ENCODE data around the gene HMCN2.

DNA sequence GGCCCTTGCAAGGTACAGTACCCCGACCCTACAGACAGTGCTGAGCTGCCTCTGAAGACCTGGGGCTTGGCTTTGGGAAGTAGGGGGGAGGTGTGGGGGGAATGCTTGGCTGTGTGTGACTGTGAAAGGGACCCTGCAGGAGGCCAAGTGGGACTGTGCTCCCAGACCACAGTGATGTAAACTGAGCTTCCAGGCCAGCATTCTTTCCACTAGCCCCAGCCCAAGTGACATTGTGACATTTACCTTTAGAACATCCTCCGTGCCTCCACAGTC lies 31.2 kb downstream of the HMCN2 start:
- TF ChIP-seq, protein P1, sequence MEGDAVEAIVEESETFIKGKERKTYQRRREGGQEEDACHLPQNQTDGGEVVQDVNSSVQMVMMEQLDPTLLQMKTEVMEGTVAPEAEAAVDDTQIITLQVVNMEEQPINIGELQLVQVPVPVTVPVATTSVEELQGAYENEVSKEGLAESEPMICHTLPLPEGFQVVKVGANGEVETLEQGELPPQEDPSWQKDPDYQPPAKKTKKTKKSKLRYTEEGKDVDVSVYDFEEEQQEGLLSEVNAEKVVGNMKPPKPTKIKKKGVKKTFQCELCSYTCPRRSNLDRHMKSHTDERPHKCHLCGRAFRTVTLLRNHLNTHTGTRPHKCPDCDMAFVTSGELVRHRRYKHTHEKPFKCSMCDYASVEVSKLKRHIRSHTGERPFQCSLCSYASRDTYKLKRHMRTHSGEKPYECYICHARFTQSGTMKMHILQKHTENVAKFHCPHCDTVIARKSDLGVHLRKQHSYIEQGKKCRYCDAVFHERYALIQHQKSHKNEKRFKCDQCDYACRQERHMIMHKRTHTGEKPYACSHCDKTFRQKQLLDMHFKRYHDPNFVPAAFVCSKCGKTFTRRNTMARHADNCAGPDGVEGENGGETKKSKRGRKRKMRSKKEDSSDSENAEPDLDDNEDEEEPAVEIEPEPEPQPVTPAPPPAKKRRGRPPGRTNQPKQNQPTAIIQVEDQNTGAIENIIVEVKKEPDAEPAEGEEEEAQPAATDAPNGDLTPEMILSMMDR (IDR thresholded peaks at IDR 0.05): no peak
- TF ChIP-seq POLR2A (IDR thresholded peaks at IDR 0.05) (no peak), EP300 (IDR thresholded peaks at IDR 0.05) (no peak)

Data from suprapubic skin (tissue), 3 donors.